Testis (tissue), 2 donors: ENCODE results near the gene MEMO1.

Experiments used
- CTCF ChIP-seq, 3 experiments: fragments of 450-650 bp in 2 of 3; fragments of 200-600 bp in 1 of 3; sonication (generic) in 1 of 3; IDR thresholded peaks; one replicate each; pipeline ENCODE4 v1.5.1; 2016 to 2019; ENCODE audit warnings: antibody characterized with exemption in 3 of 3, mild to moderate bottlenecking in 2 of 3, moderate library complexity in 1 of 3
- POLR2A ChIP-seq: fragments of 450-650 bp; IDR thresholded peaks from one replicate; pipeline ENCODE4 v1.6.1; 2017; ENCODE audit warnings: antibody characterized with exemption, mild to moderate bottlenecking, moderate library complexity

- TF ChIP-seq POLR2A (no peak), CTCF (IDR thresholded peaks at IDR 0.05) (no peak)
These were observed 101.1 kb downstream of the MEMO1 start for GRCh38 chr2:31909661-31910060.
